SH-SY5Y (cell line): ENCODE results near the gene CD52.

ENCODE experiments used
- GATA2 ChIP-seq: IDR thresholded peaks from 2 replicates; pipeline ENCODE4 v1.6.1; 2011; ENCODE audit warnings: mild to moderate bottlenecking, low read depth, low read length
- GATA3 ChIP-seq: IDR thresholded peaks from 2 replicates; pipeline ENCODE4 v1.6.1; 2011; ENCODE audit warnings: low read depth, mild to moderate bottlenecking, low read length, moderate library complexity

DNA sequence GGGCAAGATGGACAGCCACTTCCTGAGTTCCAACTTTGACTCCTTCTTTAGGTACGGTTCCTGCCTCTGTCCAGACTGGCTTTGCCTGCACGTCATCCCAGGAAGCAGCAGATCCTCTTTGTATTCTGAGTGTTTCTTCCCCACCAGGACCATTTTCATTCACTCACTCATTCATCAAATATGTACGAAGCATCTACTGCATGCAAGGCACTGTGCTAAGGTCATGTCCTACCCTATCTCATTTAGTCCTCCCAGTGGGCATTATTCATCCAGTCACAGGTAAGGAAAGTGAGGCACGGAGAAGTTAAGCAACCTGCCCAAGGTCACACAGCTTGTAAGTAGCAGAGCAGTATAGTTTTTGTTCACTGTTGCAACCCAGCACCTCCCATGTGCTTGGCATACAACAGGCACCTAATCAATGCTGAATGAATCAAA lies 22.3 kb downstream of the CD52 start:
- no peak for TF ChIP-seq GATA3
- TF ChIP-seq GATA2 = no peak
